Measurements from ENCODE around the gene TP53I11.
A peak's percentile ranks its signal among the peaks of the same experiment; 100 is the strongest.

TP53I11 gene

GRCh38 chr11:44955015-44955738 lies 4.5 kb upstream of the TP53I11 start:
- ChIA-PET POLR2A (no interaction called here), CTCF (interaction anchor here (0.9 to 1.7 kb wide), 8 partner anchors 9 to 151 kb away, joined by 3 to 16 read pairs (median 7); no protein-coding TSS in a partner anchor)
- TF ChIP-seq CTCF (IDR thresholded peaks at IDR 0.05; ENCODE audit: insufficient read depth, low read length, missing control alignments): no peak
- no peak overlapping the region for H3K4me3 ChIP-seq (ENCODE audit: low read depth, low read length)
- peak; percentile 23 for DNase-seq (ENCODE audit: low read depth, low spot score)

- POLR2A ChIA-PET: no interaction called here
- CTCF ChIA-PET: interaction anchor here (0.9 to 1.7 kb wide), 8 partner anchors 8 to 152 kb away, joined by 3 to 16 read pairs (median 7); no protein-coding TSS in a partner anchor
- no peak overlapping the region for H3K4me3 ChIP-seq (ENCODE audit: low read depth, low read length)
- no peak for TF ChIP-seq CTCF (IDR thresholded peaks at IDR 0.05; ENCODE audit: insufficient read depth, low read length, missing control alignments)
- no peak for DNase-seq (ENCODE audit: low read depth, low spot score)
Measured at GRCh38 chr11:44954051-44954906, 3.6 kb upstream of the TP53I11 start.

- POLR2A ChIA-PET: no interaction called here
- CTCF ChIA-PET: interaction anchor here (0.8 to 1.4 kb wide), 5 partner anchors 11 to 154 kb away, joined by 3 to 9 read pairs (median 4); no protein-coding TSS in a partner anchor
- no peak overlapping the region for H3K4me3 ChIP-seq (ENCODE audit: low read depth, low read length)
Measured at GRCh38 chr11:44952500-44953260, 2.0 kb upstream of the TP53I11 start.

GRCh38 chr11:44952082-44952481 lies 1.4 kb upstream of the TP53I11 start:
- no peak for TF ChIP-seq CTCF (IDR thresholded peaks at IDR 0.05; ENCODE audit: insufficient read depth, low read length, missing control alignments)
- CTCF ChIA-PET: interaction anchor here (0.8 to 1.4 kb wide), 4 partner anchors 11 to 154 kb away, joined by 3 to 9 read pairs (median 4); no protein-coding TSS in a partner anchor
- no peak overlapping the region for H3K4me3 ChIP-seq (ENCODE audit: low read depth, low read length)
- POLR2A ChIA-PET: no interaction called here
- DNase-seq (ENCODE audit: low read depth, low spot score): no peak

More at GRCh38 chr11:44952500-44953260, 2.0 kb upstream of the TP53I11 start:
- no peak for TF ChIP-seq CTCF (IDR thresholded peaks at IDR 0.05; ENCODE audit: insufficient read depth, low read length, missing control alignments)
- no peak for DNase-seq (ENCODE audit: low read depth, low spot score)

DNA sequence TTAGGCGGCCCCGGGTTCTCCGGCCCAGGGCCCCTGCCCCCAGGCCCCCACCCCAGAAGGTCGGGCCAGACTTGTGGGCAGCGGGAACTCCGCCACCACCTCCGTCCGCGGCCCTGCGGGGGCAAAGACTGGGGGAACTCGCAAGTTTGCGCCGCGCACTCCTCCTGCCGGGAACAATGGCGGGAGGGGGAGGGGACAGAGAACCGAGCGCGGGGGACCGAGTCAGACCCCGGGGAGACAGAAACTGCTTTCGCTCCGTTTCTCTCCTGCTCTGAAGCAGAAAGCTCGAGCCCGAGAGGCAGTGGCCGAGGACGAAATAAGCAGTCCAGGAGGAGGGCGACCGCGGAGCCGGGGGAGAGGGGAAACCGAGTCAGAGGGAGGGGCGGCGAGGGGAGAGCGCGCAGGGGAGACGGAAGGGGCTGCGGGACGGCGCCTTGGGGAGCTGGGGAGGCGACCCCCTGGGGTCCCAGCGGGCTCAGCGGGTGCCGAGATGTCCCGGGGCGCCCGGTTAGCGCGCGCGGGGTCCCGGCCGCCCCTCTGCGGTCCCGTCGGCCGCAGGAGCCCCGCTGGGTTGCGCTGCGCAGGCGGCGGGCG lies 555 bp downstream of the TP53I11 start:
- no peak for DNase-seq (ENCODE audit: low read depth, low spot score)
- ChIA-PET CTCF (interaction anchor here (0.8 to 1.7 kb wide), 9 partner anchors 9 to 185 kb away, joined by 3 to 24 read pairs (median 4); no protein-coding TSS in a partner anchor), POLR2A (no interaction called here)
- peak overlapping the region; percentile 66 for H3K4me3 ChIP-seq (ENCODE audit: low read depth, low read length)
- no peak for TF ChIP-seq CTCF (IDR thresholded peaks at IDR 0.05; ENCODE audit: insufficient read depth, low read length, missing control alignments)

All from AG04449 (cell line).